ENCODE data around the gene LIPC.

LIPC gene

GRCh38 chr15:58498821-58499580, 67.2 kb downstream of the LIPC start:
- DNase-seq, result no peak

GRCh38 chr15:58501006-58501405, 69.2 kb downstream of the LIPC start:
- no peak for DNase-seq

DNA sequence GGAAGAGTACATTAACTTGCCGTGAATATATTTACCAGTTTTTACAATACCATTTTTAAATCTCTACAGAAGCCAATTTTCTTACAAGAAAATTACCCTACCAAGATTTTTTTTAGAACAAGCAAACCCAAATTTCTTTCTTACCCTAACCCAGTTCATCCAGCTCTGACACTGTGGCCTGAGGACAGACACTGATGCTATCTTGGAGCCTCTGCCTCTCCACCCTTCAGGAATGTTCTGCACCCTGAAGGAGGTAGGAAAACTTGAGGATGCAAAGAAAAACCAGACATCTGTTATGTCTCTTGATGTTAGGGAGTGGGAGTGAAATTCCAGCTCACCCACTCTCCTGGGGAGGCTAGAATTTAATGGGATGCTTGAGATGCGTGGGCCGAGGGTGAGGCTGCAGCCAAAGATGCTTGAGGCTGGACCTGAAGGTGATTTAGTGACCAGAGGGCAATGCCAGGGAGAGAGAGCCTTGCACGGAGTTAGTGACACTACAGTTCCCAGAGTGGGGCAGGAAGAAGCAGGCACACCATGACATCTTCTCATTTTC, 69.9 kb downstream of the LIPC start:
- no peak for DNase-seq

GRCh38 chr15:58503139-58504027, 71.6 kb downstream of the LIPC start:
- no peak for DNase-seq

- DNase-seq, result no peak
These were observed 73.0 kb downstream of the LIPC start for GRCh38 chr15:58504674-58505234.

DNA sequence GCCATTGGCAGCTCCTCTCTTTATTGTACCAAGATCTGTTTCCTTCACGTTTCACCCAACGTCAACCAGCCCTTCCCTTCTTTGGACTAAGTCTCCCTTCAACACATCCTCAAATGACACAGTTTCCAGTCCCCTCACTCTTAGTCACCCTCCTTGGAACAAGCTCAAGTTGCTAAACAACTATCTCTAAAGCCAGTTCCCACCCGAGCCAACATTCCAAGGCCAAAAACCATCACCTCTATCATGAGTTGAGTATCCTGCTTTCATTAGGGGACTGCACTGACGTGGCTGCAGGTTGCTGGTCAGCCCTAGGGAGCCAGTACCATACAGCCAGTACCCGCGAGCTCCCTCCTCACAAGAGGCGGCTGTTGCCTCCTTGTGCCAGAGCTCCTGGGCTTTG, 73.8 kb downstream of the LIPC start:
- no peak for DNase-seq

DNA sequence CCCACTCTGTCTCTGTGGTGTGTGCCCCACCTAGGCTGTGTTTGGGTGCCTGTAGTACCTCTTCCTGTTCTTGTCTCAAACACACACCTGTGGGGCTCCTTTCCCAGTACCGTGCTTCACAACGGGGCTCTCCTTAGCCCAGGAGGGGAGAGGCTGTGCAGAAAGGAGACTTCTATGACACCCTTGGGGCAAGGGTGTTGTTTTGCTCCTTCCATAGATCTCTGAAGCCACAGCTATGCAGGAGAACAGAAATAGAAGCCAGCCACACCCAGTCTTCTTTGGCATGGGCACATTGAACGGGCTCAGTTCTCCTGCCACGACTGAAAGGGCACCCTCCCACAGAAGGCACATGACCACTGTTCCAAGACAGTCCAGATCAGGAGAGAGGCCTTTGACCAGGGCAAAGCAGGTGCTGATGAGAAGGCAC, 74.3 kb downstream of the LIPC start:
- peak; percentile 29 for DNase-seq

GRCh38 chr15:58506783-58507668, 75.2 kb downstream of the LIPC start:
- DNase-seq, result no peak

DNA sequence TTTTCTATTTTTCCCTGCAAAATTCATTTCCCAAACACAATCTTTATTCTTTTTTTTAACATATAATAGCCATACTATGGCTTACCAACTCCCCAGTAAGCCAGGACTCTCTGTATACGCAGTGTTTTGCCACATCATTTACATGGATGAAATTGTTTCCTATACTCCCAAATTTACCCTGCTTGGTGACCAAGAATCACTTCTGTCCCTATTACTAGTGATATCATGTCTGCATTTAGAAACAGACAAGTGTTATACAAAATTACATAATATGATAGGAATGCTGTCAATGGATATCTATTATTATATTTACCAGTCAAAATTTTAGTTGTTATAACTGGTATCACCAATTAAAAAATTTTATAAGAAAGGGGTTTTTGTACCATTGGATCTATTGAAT, 77.8 kb downstream of the LIPC start:
- DNase-seq, result no peak

DNA sequence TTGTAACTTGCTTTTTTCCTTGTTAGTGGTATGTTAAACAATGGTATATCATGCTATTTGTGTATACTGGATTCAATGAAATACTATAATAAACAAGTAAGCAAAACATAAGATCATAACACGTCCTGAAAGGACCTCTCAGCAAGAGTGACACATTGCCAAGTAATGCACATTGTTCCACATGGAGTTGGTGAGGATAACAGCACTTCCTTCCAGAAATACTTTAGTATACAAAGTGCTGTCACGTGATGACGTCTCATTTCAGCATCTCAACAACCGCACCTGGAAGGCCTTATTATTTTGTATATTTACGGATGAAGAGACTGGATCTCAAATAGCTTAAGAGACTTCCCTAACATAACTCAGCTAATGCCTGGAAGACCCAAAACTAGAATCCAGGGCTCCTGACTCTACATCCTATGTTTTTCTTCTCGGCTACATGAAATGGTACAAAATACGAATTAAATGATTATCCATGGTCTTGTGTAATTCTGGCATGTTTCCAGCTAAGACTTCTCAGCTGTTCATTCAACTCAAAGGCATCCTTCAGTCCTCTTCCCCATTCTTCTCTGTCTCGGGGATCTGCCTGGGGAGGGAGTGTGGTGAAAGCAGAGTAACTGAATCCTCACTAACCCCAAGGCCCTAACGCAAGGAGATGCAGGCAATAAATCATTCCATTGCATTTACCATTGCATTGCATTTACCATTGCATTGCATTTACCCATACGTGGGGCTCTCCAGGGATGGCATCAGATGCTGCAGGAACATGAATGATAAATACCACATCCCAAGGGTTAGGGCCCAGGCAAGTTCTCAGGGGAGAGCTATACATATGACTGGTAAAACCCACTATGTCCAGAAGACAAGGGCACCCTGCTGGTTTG, 79.2 kb downstream of the LIPC start:
- no peak for DNase-seq

- no peak for DNase-seq
These were observed 79.8 kb downstream of the LIPC start for GRCh38 chr15:58511599-58511987.

DNA sequence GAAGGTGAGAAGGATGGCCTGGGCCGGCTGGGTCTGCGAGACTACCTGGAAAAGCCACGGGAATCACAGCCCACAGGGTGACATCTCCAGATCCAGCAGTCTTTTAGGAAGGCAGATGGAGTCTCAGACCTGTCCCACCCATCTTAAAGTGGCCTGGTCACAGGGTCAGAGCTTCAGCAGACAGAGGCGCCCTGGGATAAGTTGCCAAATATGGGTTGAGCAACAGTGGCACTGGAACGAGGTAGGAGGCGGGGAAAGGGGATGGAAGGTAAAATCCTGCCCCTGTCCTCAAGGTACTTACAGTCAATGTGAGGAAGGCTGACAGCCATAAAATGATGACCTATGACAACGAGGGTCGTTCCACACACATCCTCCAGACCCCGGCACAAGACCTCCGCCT, 80.7 kb downstream of the LIPC start:
- DNase-seq, result no peak

DNA sequence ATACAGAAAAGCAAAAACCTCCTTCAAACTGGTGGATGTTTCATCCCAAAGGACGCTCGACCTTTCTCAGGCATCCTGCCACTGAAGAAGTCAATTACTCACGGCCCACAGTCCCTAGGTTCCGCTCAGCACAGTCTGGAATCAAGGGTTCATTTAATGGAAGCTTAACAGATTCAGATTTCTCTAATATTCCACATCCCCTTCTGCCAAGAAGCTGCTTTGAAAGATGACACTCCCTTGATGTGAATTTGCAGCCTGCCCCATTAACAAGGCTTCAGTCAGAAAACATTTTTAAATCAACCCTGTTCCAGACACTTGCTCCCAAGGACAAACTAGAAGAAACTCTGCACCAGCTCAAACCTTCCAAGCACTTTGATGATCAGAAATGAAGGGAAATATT, 81.2 kb downstream of the LIPC start:
- DNase-seq, result no peak

- DNase-seq, result no peak
These were observed 82.0 kb downstream of the LIPC start for GRCh38 chr15:58513726-58514336.

- DNase-seq, result no peak
These were observed 84.0 kb downstream of the LIPC start for GRCh38 chr15:58515807-58516206.

DNA sequence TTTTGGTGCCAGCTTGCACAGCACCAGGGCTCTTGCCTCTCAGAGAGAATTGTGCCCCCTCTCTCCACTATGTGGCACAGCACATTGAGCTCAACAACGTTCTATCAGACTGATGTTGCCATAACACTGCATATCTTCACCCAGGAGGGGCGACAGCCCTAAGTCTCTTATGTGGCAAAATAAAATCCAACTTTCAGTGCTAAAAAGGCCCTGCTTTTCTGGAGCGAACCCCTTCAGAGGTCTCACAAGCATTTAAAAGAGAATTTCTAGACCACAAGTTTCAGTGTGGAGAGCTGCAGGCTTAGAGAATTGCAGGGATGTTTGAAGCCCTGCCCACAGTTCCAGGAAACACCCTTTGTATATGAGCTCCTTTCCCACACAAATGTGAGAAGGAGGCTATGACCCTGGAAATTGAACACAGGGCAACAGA, 85.5 kb downstream of the LIPC start:
- no peak for DNase-seq

GRCh38 chr15:58517682-58518525, 86.1 kb downstream of the LIPC start:
- DNase-seq, result no peak

GRCh38 chr15:58518626-58519025, 86.8 kb downstream of the LIPC start:
- no peak for DNase-seq

DNA sequence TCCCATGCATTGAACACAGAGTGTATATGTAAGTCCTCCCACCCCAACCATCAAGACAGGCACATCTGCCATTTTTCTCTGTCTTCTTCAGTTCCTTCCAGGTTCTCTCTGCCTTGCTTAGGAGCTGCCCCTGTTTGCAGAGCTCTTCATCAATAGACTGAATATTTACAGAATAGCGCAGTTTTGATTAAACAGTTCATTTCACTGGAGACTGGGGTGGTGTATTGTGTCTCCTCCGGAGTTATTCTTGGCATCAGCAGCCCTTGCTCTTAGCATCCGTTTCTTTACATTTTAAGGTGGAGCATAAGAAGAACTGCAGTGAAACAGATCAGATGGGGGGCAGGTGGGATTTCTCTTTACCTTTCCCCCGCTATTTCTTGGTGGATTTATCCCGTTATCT, 87.7 kb downstream of the LIPC start:
- no peak for DNase-seq

GRCh38 chr15:58520464-58520863, 88.7 kb downstream of the LIPC start:
- DNase-seq, result no peak

Data from CD4-positive, alpha-beta T cell treated with Interleukin-17A for 4 hours (primary cell).